B cell (primary cell): ENCODE data around the gene GLI1. TPM values are rescaled to one million over a fixed set of nuclear protein-coding genes. Genes with fewer than 3 reads are reported as not detected.
A peak's percentile ranks its signal among the peaks of the same experiment; 100 is the strongest.

ENCODE experiments used
- ATAC-seq: fragments of 200-7000 bp; cut with Tn5 transposase; one replicate; pipeline ENCODE4 v1.10.0; 2021; ENCODE audit warnings: low read depth, mild to moderate bottlenecking, moderate number of reproducible peaks, moderate library complexity
- CTCF ChIA-PET: fragments of 350-600 bp; sonication (Branson Sonifier 250); formaldehyde crosslinking; loops from one replicate; lab custom pipeline; 2021; ENCODE audit warnings: antibody characterized with exemption, inconsistent platforms; lab: Charles Lee
- POLR2A ChIA-PET: fragments of 350-600 bp; sonication (Branson Sonifier 250); formaldehyde crosslinking; loops from one replicate; lab custom pipeline; 2021; ENCODE audit warnings: antibody characterized with exemption; lab: Charles Lee
- DNase-seq: peaks from one replicate; pipeline ENCODE4 v3.0.0; 2013
- H2AFZ ChIP-seq: 2 replicates; pipeline ENCODE4 v1.6.1; 2012; ENCODE audit warnings: mild to moderate bottlenecking, low read depth, low read length; ENCODE audit not compliant: insufficient read depth, poor library complexity, severe bottlenecking
- H3K27ac ChIP-seq, 2 donors: 1 replicate in 1 of 2; 2 replicates in 1 of 2; pipeline ENCODE4 v1.5.1; 2012 to 2013; ENCODE audit warnings: low read length in 2 of 2, mild to moderate bottlenecking in 2 of 2, moderate library complexity in 1 of 2
- H3K27me3 ChIP-seq, 4 experiments: fragments of 200-600 bp in 1 of 4; sonication (generic) in 1 of 4; replicated peaks in 1 of 4; 1 replicate in 2 of 4; 2 replicates in 2 of 4; pipeline versions ENCODE4 v1.6.1 to v1.7.0; 2013 to 2016; ENCODE audit warnings: low read length in 3 of 4, mild to moderate bottlenecking in 2 of 4, mixed read lengths in 1 of 4, moderate library complexity in 1 of 4; ENCODE audit not compliant: insufficient read depth in 4 of 4, control insufficient read depth in 3 of 4; ENCODE audit errors: control extremely low read depth in 1 of 4
- H3K36me3 ChIP-seq, 2 experiments: replicated peaks in 1 of 2; 1 replicate in 1 of 2; 2 replicates in 1 of 2; pipeline versions ENCODE4 v1.6.1 to v1.7.1; 2013; ENCODE audit warnings: low read length in 1 of 2; ENCODE audit not compliant: insufficient read depth in 2 of 2, control insufficient read depth in 1 of 2; ENCODE audit errors: control extremely low read depth in 1 of 2, extremely low read depth in 1 of 2
- H3K4me1 ChIP-seq, 2 donors: fragments of 200-600 bp in 1 of 2; sonication (generic) in 1 of 2; 1 replicate in 1 of 2; 2 replicates in 1 of 2; pipeline versions ENCODE4 v1.5.1 to v1.6.1; 2013 to 2017; ENCODE audit warnings: low read length in 2 of 2; ENCODE audit not compliant: control insufficient read depth in 2 of 2, insufficient read depth in 2 of 2
- H3K4me2 ChIP-seq: replicated peaks from 2 replicates; pipeline ENCODE3; 2012; ENCODE audit warnings: mild to moderate bottlenecking, low read depth, low read length; ENCODE audit not compliant: poor library complexity, severe bottlenecking
- H3K4me3 ChIP-seq, 5 experiments: fragments of 200-600 bp in 1 of 5; sonication (generic) in 1 of 5; 1 replicate in 3 of 5; 2 replicates in 2 of 5; pipeline versions ENCODE4 v1.5.1 to v1.7.0; 2011 to 2016; ENCODE audit warnings: low read length in 4 of 5, mild to moderate bottlenecking in 4 of 5, low read depth in 2 of 5, control low read depth in 1 of 5, moderate library complexity in 1 of 5; ENCODE audit not compliant: insufficient read depth in 1 of 5; ENCODE audit errors: control extremely low read depth in 1 of 5, extremely low read depth in 1 of 5
- H3K79me2 ChIP-seq: fragments of 200-600 bp; sonication (generic); one replicate; pipeline ENCODE4 v1.6.0; 2016; ENCODE audit warnings: low read length; ENCODE audit not compliant: control insufficient read depth, insufficient read depth
- H3K9ac ChIP-seq: fragments of 200-600 bp; sonication (generic); 2 replicates; pipeline ENCODE4 v1.6.1; 2017; ENCODE audit warnings: mild to moderate bottlenecking, low read length, moderate library complexity
- H3K9me3 ChIP-seq, 3 donors: one replicate each; pipeline versions ENCODE4 v1.6.1 to v1.7.1; 2013; ENCODE audit warnings: low read length in 2 of 3; ENCODE audit not compliant: control insufficient read depth in 2 of 3, insufficient read depth in 1 of 3; ENCODE audit errors: control extremely low read depth in 1 of 3
- H4K20me1 ChIP-seq: 2 replicates; pipeline ENCODE4 v1.6.0; 2012; ENCODE audit warnings: mild to moderate bottlenecking, low read length; ENCODE audit not compliant: insufficient read depth, control insufficient read depth, poor library complexity, severe bottlenecking
- H3K27ac Mint-ChIP-seq: one replicate; pipeline ENCODE4 v1.8.0; 2021; ENCODE audit warnings: mixed read lengths
- H3K27me3 Mint-ChIP-seq: one replicate; pipeline ENCODE4 v1.8.0; 2021; ENCODE audit warnings: mixed read lengths
- H3K4me1 Mint-ChIP-seq: one replicate; pipeline ENCODE4 v1.8.0; 2021; ENCODE audit warnings: mixed read lengths
- H3K4me3 Mint-ChIP-seq: one replicate; pipeline ENCODE4 v1.8.0; 2021; ENCODE audit warnings: mixed read lengths
- H3K9me3 Mint-ChIP-seq: one replicate; pipeline ENCODE4 v1.8.0; 2022; ENCODE audit warnings: mixed read lengths; ENCODE audit not compliant: insufficient read depth
- CTCF ChIP-seq: fragments of 200-600 bp; IDR thresholded peaks from one replicate; pipeline ENCODE4 v1.8.0; 2022; ENCODE audit warnings: antibody characterized with exemption, mild to moderate bottlenecking
- EZH2 ChIP-seq: IDR thresholded peaks from 2 replicates; pipeline ENCODE4 v1.6.1; 2012; ENCODE audit warnings: borderline replicate concordance, low read depth, mild to moderate bottlenecking, moderate library complexity, low read length; ENCODE audit not compliant: insufficient read depth, poor library complexity, severe bottlenecking
- WGBS: methylation state at CpG from one replicate; pipeline ENCODE4 v1.1.5; 2013; ENCODE audit warnings: missing lambda C conversion rate; ENCODE audit not compliant: insufficient coverage; 5-methylcytosine and 5-hydroxymethylcytosine counted together
- intact Hi-C: fragments of 100-400 bp; cut with micrococcal nuclease; formaldehyde crosslinking; loops from one replicate; pipeline ENCODE4 v1.10.0; 2022
- polyA plus RNA-seq: library from polyadenylated mRNA; depleted of rRNA; stranded (reverse); fragments of >200 nt; gene quantifications from 2 replicates; pipeline ENCODE4 v1.2.3, GENCODE V29; 2012
- total RNA-seq, 2 donors: library from RNA; stranded (reverse); fragments of 120-200 nt in 1 of 2; gene quantifications; 1 replicate in 1 of 2; 2 replicates in 1 of 2; pipeline versions ENCODE4 v1.2.3 to v1.2.4, GENCODE V29; 2013 to 2022

Gene GLI1
- total and polyA plus RNA-seq, 2 donors (not counting 1 experiment from before 2014, with no cell fraction given): 4.1 to 5.4 TPM

DNA sequence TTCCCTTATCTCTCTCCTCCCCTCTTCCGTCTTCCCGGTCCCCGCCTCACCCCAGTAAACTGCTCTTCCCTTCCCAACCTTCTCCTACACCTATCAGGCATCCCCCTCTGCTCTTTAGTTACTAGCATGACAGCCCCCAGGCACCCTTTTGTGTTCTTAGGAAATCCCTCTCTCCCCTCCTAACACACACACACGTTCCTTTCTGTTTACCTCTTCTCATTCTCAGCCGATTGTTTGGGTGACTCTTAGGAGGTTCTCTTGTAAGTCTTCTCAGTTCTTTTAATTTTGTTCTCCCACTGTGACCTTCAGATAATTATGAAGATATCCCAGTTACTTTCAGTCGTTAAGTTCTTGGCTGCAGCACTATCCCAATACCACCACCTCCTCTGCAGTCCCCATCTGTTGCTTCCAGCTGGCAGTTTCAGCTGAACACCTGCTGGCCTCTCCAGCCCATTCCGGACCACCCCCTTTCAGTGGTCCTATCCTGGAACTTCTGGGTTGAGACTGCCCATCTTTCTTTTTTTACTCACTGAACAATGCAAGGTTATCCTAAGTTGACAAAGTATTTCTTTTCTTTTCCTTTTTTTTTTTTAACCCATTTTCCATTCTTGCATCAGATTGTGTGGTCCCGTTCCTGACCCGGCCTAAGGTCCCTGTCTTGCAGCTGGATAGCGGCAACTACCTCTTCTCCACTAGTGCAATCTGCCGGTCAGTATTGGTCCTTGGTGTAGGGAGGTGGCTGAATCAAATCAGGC, 29.0 kb downstream of the GLI1 start:
- Histone ChIP-seq H3K27ac (peak overlapping the region; percentile 42 to 86), H3K36me3 (peaks cover 5 to 30% of the 10 kb centered on the region in 2 experiments), H3K9ac (peak overlapping the region; percentile 77), H3K9me3 (no peaks in the 10 kb centered on the region), H3K79me2 (peaks cover 52% of the 10 kb centered on the region), H4K20me1 (peaks cover 5% of the 10 kb centered on the region), H3K27me3 (no peaks in the 10 kb centered on the region), H3K4me1 (peaks cover 16 to 22% of the 10 kb centered on the region in 2 donors), H3K4me2 (peak overlapping the region; percentile 98), H3K4me3 (peak overlapping the region; percentile 66 to 95 (median 86)), H2AFZ (peak overlapping the region; percentile 85)
- POLR2A ChIA-PET: interaction anchor here (1.0 kb wide), 1 partner anchor 9 kb away, joined by 3 read pairs; the partner anchor contains the start of gene ARHGAP9
- Mint-ChIP-seq H3K4me1 (peaks cover 25% of the 10 kb centered on the region), H3K27ac (peak overlapping the region; percentile 93), H3K27me3 (no peaks in the 10 kb centered on the region), H3K4me3 (peak overlapping the region; percentile 89), H3K9me3 (no peaks in the 10 kb centered on the region)
- 11% methylated on average over 5 of the region's 11 CpGs for WGBS
- TF ChIP-seq EZH2 (no peak), CTCF (no peak)
- no peak for ATAC-seq
- intact Hi-C loops: loop anchor here (10.0 kb wide), 1 partner anchor 266 kb away; the partner anchor contains the start of genes CDK4 and MARCHF9
- no peak for DNase-seq
- CTCF ChIA-PET: interaction anchor here (3.2 kb wide), 1 partner anchor 30 kb away, joined by 18 read pairs; the partner anchor contains the start of gene GLI1
